ENCODE data around the gene TGFB1. TPM values are rescaled to one million over a fixed set of nuclear protein-coding genes. Genes with fewer than 3 reads are reported as not detected.
A peak's percentile ranks its signal among the peaks of the same experiment; 100 is the strongest.
"Not testable (repeated sequence)": the region's sequence is repeated elsewhere in the genome, so short reads cannot be mapped to it uniquely, and the experiment has no call there.

TGFB1 gene
- total RNA-seq, 1 donor from 2014 or later, result 20.8 TPM

DNA sequence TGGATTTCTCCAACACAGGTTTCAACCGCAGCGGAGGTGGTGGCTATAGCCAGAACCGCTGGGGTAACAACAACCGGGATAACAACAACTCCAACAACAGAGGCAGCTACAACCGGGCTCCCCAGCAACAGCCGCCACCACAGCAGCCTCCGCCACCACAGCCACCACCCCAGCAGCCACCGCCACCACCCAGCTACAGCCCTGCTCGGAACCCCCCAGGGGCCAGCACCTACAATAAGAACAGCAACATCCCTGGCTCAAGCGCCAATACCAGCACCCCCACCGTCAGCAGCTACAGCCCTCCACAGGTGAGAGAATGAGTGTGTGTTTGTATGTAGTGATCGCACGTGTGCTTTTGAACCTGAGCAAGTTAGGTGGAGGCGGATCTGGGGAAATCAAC is 49.8 kb downstream of the TGFB1 start:
- no peak for DNase-seq (ENCODE audit: low read depth in 2 of 2)

DNA sequence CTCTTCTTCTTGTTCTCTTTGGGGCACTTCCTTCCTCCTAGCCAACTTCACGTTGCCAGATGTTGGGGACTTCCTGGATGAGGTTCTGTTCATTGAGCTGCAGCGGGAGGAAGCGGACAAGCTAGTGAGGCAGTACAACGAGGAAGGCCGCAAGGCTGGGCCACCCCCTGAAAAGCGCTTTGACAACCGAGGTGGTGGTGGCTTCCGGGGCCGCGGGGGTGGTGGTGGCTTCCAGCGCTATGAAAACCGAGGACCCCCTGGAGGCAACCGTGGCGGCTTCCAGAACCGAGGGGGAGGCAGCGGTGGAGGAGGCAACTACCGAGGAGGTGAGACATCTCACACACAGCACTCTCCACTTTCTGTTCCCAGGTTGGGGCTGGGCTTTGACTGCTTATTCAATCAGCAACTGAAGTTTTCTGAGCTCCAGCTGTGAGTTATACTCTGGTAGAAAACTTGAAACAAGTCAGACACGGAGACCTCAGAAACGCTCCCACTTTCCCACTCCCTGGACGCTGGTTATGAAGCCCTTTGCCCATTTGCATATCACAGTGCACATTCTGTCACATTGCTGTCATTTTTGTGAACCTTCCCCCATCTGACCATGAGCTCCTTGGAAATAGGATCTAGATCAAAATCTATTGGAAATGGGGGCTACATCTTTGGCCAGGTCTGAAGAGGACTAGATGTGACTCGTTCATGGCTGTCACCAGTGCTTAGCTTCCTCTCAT is 50.9 kb downstream of the TGFB1 start:
- no peak for DNase-seq (ENCODE audit: low read depth in 2 of 2)

GRCh38 chr19:41300555-41300954 is 53.2 kb downstream of the TGFB1 start:
- no peak for DNase-seq (ENCODE audit: low read depth in 2 of 2)

DNA sequence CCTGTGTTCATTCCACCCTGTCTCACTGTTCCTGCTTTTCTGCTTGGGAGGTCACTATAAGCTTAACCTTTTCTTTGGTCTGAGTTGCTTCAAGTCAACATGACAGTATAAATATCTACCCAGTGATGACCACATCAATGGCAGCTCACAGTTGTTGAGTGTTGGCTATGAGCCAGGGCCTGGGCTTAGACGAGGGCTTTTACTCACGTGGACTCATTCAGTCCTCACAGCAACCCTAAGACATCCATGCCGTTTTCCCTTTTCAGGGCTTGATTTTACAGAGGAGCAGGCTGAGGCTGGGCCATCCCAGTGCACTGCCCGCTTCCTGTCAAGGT is 54.0 kb downstream of the TGFB1 start:
- DNase-seq (ENCODE audit: low read depth in 2 of 2), result peak in 1 of 2 donors; percentile 72

GRCh38 chr19:41299046-41299754 is 54.5 kb downstream of the TGFB1 start:
- no peak for DNase-seq (ENCODE audit: low read depth in 2 of 2)

DNA sequence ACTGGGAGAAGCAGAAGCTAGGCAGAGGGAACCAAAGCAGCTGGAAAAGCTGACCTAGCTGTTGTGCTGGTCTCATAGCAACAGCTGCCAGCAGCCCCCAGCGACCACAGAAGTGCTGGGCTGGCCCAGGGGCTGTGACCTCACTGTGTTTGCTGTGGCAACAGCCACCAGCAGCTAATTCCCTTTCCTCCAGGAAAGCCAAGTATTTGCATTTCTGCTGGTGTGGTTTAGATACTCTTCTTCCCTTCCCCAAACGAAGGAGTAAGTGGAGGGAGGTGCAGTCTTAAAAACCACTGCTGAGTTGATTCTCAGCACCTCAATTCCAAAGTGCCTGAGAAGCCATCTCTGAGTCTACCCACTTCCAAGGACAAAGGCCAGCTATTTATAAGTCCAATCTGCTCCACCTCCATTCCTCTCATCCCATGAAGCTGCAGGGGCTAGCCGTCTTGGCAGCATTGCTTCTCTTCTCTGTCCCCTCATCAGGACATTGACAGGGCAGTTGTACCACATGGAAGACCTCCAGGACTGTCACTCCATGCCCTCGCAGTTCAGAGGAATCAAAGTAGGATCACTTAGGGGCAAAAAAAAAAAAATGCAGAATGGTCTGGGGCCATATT is 55.3 kb downstream of the TGFB1 start:
- DNase-seq (ENCODE audit: low read depth in 2 of 2), result peak; percentile 70 to 81

GRCh38 chr19:41297628-41298347 is 55.9 kb downstream of the TGFB1 start:
- no peak for DNase-seq (ENCODE audit: low read depth in 2 of 2)

DNA sequence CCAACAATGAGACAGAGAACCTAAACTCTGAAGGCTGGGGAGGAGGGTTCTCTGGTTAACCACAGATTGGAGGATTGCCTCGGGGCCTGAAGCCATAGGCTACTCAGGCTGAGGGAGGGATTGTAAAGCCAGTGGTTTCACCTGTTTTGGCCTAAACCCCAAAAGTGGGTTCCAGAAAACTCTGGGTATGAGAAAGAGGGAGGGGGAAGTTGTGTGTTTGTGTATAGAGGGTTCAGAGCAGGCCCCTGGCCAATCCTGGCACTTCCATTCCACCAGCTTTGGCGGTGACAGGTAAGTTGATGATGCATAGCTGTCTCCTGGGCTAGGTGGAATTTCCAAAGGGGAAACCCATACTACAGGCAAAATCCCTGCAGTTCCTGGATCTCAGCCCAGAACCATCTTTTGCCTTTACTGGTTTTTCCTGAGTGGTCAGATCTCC is 57.3 kb downstream of the TGFB1 start:
- DNase-seq (ENCODE audit: low read depth in 2 of 2), result no peak

- no peak for DNase-seq (ENCODE audit: low read depth in 2 of 2)
Observed at GRCh38 chr19:41295499-41295898, 58.2 kb downstream of the TGFB1 start.

DNA sequence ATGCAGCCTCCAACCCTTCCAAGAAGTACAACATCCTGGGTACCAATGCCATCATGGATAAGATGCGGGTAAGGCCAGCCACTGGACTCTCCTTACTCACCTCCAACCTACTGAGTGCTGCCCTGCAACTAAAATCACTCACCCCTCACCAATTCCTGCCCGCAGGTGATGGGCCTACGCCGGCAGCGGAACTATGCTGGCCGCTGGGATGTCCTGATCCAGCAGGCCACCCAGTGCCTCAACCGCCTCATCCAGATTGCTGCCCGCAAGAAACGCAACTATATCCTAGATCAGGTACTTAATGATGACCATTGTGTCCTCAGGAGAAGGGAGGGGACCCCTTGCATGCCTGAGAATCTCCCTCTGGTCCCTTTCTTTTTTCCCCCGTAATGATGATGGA is 59.3 kb downstream of the TGFB1 start:
- DNase-seq (ENCODE audit: low read depth in 2 of 2), result no peak

GRCh38 chr19:41289814-41290213 is 63.9 kb downstream of the TGFB1 start:
- DNase-seq (ENCODE audit: low read depth in 2 of 2), result not testable (repeated sequence)

DNA sequence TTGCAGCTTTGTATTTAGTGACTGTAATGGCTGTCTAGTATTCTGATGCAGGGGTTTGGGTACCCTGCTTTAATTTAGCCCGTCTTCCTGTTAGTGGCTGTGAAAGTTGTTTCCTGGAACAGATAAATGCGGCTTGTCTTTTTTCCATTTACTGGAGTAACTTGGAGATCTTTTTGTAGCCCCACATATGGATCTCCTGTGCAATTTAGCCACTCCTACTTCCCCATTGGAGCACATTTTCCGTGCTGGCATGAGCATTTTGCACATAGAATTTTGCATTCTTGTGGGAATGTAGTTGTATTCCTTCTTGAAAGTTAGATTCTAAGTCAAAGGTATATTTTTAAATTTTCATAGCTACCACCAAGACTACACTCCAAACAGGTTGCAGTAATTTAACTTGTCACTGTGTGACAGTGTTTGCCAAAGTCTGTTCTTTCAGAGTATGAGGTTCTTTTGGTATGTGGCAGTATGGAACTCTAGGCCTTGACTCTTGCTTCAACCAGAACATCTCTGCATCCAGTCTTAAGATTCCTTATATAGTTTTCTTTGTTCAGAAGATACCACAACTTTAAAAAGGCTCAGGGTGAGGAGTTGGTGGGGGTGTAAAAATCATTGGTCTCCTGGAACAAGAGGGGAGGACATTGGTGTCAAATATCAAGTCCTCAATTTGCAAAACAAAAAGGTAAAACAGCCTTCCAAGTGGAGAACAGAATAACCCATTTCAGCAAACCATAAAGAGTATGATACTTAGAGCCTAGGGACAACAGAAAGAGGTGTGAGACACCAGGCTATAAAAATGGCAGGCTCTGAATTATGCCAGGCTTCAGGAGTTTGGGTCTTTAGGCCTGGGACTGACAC is 64.8 kb downstream of the TGFB1 start:
- no peak for DNase-seq (ENCODE audit: low read depth in 2 of 2)

Other genes with a start within 250 kb of the TGFB1 start
- gene CYP2F1, start 239.5 kb downstream of the TGFB1 start, total RNA-seq, result not detected in 2 replicates
- gene CYP2S1, start 160.7 kb downstream of the TGFB1 start, total RNA-seq, result 0.38 and 0.39 TPM in 2 replicates
- gene AXL, start 134.7 kb downstream of the TGFB1 start, total RNA-seq, result 5.8 and 24.9 TPM in 2 replicates
- 49.6 and 64.0 TPM in 2 replicates for gene HNRNPUL1, start 89.5 kb downstream of the TGFB1 start, total RNA-seq
- 4.5 and 7.7 TPM in 2 replicates for gene CCDC97, start 43.8 kb downstream of the TGFB1 start, total RNA-seq
- 5.9 and 6.7 TPM in 2 replicates for gene B9D2, start 10.2 kb upstream of the TGFB1 start, total RNA-seq
- gene TMEM91, start 22.6 kb upstream of the TGFB1 start, total RNA-seq, result 2.5 and 3.9 TPM in 2 replicates
- gene EXOSC5, start 43.4 kb upstream of the TGFB1 start, total RNA-seq, result 13.8 and 15.7 TPM in 2 replicates
- 35.8 and 49.2 TPM in 2 replicates for gene BCKDHA, start 43.9 kb upstream of the TGFB1 start, total RNA-seq
- 1.9 and 2.9 TPM in 2 replicates for gene B3GNT8, start 73.5 kb upstream of the TGFB1 start, total RNA-seq
- gene DMAC2, start 86.0 kb upstream of the TGFB1 start, total RNA-seq, result 36.7 and 41.6 TPM in 2 replicates
- gene ERICH4, start 89.2 kb upstream of the TGFB1 start, total RNA-seq, result not detected in 2 replicates
- gene CEACAM21, start 222.2 kb upstream of the TGFB1 start, total RNA-seq, result 10.8 and 17.7 TPM in 2 replicates

Measured in dermis microvascular lymphatic vessel endothelial cell (primary cell).